Smooth muscle cell (in vitro differentiated cells): ENCODE data around the gene FHIP1B. TPM values are rescaled to one million over a fixed set of nuclear protein-coding genes. Genes with fewer than 3 reads are reported as not detected.

Source experiments
- DNase-seq: peaks from one replicate; lab custom pipeline; 2025; ENCODE audit not compliant: unreplicated experiment; lab: John Stamatoyannopoulos, UW
- H2AFZ ChIP-seq: fragments of 200-600 bp; sonication (generic); 2 replicates; pipeline ENCODE4 v1.6.0; 2016; ENCODE audit warnings: antibody characterized with exemption, low read depth, mild to moderate bottlenecking
- H3F3A ChIP-seq: fragments of 200-600 bp; sonication (generic); 2 replicates; pipeline ENCODE4 v1.6.0; 2017; ENCODE audit warnings: antibody characterized with exemption, low read depth
- H3K27ac ChIP-seq: fragments of 200-600 bp; sonication (generic); 2 replicates; pipeline ENCODE4 v1.5.1; 2016; ENCODE audit warnings: low read depth, mild to moderate bottlenecking
- H3K27me3 ChIP-seq: fragments of 200-600 bp; sonication (generic); 2 replicates; pipeline ENCODE4 v1.6.1; 2016; ENCODE audit warnings: low read depth, mild to moderate bottlenecking
- H3K36me3 ChIP-seq: fragments of 200-600 bp; sonication (generic); 2 replicates; pipeline ENCODE4 v1.5.1; 2016; ENCODE audit warnings: low read depth
- H3K4me1 ChIP-seq: fragments of 200-600 bp; sonication (generic); 2 replicates; pipeline ENCODE4 v1.5.1; 2016; ENCODE audit warnings: low read depth
- H3K4me2 ChIP-seq: fragments of 200-600 bp; sonication (generic); 2 replicates; pipeline ENCODE4 v1.6.0; 2016; ENCODE audit warnings: mild to moderate bottlenecking
- H3K4me3 ChIP-seq: fragments of 200-600 bp; sonication (generic); 2 replicates; pipeline ENCODE4 v1.5.1; 2016; ENCODE audit warnings: mild to moderate bottlenecking
- H3K79me2 ChIP-seq: fragments of 200-600 bp; sonication (generic); 2 replicates; pipeline ENCODE4 v1.6.0; 2016; ENCODE audit warnings: low read depth, mild to moderate bottlenecking
- H3K9ac ChIP-seq: fragments of 200-600 bp; sonication (generic); 2 replicates; pipeline ENCODE4 v1.6.0; 2016; ENCODE audit warnings: low read depth
- H3K9me3 ChIP-seq: fragments of 200-600 bp; sonication (generic); replicated peaks from 2 replicates; pipeline ENCODE4 v1.5.1; 2016; ENCODE audit warnings: low read depth
- H4K20me1 ChIP-seq: fragments of 200-600 bp; sonication (generic); 2 replicates; pipeline ENCODE4 v1.6.0; 2016; ENCODE audit warnings: low read depth
- WGBS: methylation state at CpG from one replicate; pipeline ENCODE4 v1.1.7; 2016; ENCODE audit warnings: low lambda C conversion rate; 5-methylcytosine and 5-hydroxymethylcytosine counted together
- polyA plus RNA-seq: library from polyadenylated mRNA; unstranded; fragments of >200 nt; fragmentation: Nextera tagmentation; extraction: Ambion mirVana; gene quantifications from 2 replicates; pipeline ENCODE4 v1.2.1, GENCODE V29; 2016
- total RNA-seq: library from RNA; depleted of rRNA; stranded (reverse); fragments of >200 nt; gene quantifications from 2 replicates; pipeline ENCODE4 v1.2.3, GENCODE V29; 2014
- TF ChIP-seq, protein P1 (sequence below): fragments of 200-600 bp; sonication (generic); IDR thresholded peaks from 2 replicates; pipeline ENCODE4 v1.5.1; 2017; ENCODE audit warnings: borderline replicate concordance, mild to moderate bottlenecking, antibody characterized with exemption; ENCODE audit not compliant: insufficient read depth, poor library complexity, severe bottlenecking

The FHIP1B gene
- total and polyA plus RNA-seq, 2 experiments from 2014 or later = 16.2 TPM

DNA sequence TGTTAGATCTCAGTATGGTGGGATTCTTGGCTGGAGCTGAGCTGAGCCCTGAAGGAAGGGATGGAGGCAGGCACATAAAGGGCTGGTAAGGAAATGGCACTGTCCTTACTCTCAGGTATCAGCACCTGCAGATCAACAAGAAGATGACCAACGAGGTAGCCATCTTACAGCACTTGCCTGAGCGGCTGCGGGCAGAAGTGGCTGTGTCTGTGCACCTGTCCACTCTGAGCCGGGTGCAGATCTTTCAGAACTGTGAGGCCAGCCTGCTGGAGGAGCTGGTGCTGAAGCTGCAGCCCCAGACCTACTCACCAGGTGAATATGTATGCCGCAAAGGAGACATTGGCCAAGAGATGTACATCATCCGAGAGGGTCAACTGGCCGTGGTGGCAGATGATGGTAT is 6.9 kb upstream of the FHIP1B start:
- Histone ChIP-seq H3K36me3 (no peaks in the 10 kb centered on the region), H3K9ac (no peak overlapping the region), H3K4me2 (no peak overlapping the region), H3K4me3 (no peak overlapping the region), H3K9me3 (no peaks in the 10 kb centered on the region), H2AFZ (no peak overlapping the region), H3K27me3 (no peaks in the 10 kb centered on the region), H3K79me2 (no peaks in the 10 kb centered on the region), H4K20me1 (no peaks in the 10 kb centered on the region), H3K4me1 (no peaks in the 10 kb centered on the region), H3F3A (no peaks in the 10 kb centered on the region), H3K27ac (no peak overlapping the region)
- no peak for DNase-seq
- WGBS = 95% methylated on average over 7 of the region's 7 CpGs
- TF ChIP-seq, protein P1, sequence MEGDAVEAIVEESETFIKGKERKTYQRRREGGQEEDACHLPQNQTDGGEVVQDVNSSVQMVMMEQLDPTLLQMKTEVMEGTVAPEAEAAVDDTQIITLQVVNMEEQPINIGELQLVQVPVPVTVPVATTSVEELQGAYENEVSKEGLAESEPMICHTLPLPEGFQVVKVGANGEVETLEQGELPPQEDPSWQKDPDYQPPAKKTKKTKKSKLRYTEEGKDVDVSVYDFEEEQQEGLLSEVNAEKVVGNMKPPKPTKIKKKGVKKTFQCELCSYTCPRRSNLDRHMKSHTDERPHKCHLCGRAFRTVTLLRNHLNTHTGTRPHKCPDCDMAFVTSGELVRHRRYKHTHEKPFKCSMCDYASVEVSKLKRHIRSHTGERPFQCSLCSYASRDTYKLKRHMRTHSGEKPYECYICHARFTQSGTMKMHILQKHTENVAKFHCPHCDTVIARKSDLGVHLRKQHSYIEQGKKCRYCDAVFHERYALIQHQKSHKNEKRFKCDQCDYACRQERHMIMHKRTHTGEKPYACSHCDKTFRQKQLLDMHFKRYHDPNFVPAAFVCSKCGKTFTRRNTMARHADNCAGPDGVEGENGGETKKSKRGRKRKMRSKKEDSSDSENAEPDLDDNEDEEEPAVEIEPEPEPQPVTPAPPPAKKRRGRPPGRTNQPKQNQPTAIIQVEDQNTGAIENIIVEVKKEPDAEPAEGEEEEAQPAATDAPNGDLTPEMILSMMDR = no peak

DNA sequence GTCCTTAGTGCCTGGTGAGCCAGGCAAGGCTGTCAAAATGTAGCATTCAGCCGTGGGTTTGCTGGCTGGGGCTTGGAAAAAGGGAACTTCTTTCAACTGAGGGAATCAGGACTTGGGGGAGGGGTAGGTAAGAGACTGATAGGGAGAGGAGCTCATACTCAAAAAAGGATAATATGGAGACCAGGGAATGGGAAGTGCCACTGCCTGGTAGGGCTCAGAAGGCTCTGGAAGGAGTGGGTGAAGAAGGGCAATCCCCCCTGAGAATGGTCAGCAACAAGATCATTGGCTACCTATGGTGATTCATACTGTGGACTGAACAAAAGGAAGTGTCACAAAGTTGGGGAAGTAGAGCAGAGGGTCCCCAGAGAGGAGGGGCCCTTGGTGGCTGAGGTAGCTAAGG is 6.3 kb upstream of the FHIP1B start:
- Histone ChIP-seq H3K27ac (no peak overlapping the region), H3K79me2 (no peaks in the 10 kb centered on the region), H2AFZ (no peak overlapping the region), H3K4me1 (no peaks in the 10 kb centered on the region), H3F3A (peaks cover 5% of the 10 kb centered on the region), H3K36me3 (no peaks in the 10 kb centered on the region), H3K9ac (no peak overlapping the region), H3K4me3 (no peak overlapping the region), H3K9me3 (no peaks in the 10 kb centered on the region), H3K4me2 (no peak overlapping the region), H3K27me3 (no peaks in the 10 kb centered on the region), H4K20me1 (no peaks in the 10 kb centered on the region)
- DNase-seq = no peak
- 68% methylated on average over 1 of the region's 1 CpG for WGBS
- TF ChIP-seq, protein P1 = no peak

DNA sequence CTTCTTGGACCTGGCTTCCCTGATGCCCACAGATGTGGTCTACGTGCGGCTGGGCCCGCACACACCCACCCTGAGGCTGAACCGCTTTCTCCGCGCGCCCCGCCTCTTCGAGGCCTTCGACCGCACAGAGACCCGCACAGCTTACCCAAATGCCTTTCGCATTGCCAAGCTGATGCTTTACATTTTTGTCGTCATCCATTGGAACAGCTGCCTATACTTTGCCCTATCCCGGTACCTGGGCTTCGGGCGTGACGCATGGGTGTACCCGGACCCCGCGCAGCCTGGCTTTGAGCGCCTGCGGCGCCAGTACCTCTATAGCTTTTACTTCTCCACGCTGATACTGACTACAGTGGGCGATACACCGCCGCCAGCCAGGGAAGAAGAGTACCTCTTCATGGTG is 5.7 kb upstream of the FHIP1B start:
- Histone ChIP-seq H3F3A (peaks cover 5% of the 10 kb centered on the region), H3K4me3 (no peak overlapping the region), H2AFZ (no peak overlapping the region), H3K36me3 (no peaks in the 10 kb centered on the region), H3K4me2 (no peak overlapping the region), H3K79me2 (no peaks in the 10 kb centered on the region), H3K9me3 (no peaks in the 10 kb centered on the region), H4K20me1 (no peaks in the 10 kb centered on the region), H3K27ac (no peak overlapping the region), H3K9ac (no peak overlapping the region), H3K4me1 (no peaks in the 10 kb centered on the region), H3K27me3 (no peaks in the 10 kb centered on the region)
- no peak for DNase-seq
- TF ChIP-seq, protein P1 = no peak
- WGBS = 97% methylated on average over 28 of the region's 28 CpGs

DNA sequence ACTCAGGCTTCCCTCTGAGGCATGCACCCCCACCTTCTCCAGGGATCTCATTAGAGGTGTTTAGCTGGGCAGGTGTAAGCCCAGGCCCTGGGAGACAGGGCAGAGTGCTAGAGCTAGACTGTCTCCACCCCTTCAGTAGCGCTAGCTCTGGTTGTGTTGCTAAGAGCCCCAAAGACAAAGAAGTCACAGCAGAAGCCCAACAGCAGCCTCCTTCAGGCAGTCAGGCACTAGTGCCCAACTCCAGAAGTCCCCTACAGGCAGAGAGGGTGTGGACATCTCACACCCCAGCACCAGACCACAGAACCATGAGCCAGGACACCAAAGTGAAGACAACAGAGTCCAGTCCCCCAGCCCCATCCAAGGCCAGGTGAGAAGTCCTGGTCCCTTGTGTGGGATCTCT is 4.5 kb upstream of the FHIP1B start, which contains the start of gene CNGA4:
Gene CNGA4, plus strand, starts transcription at position 188 of the 400 bp plus-strand sequence. Its CDS starts 118 bp downstream, at position 306.
- Histone ChIP-seq H2AFZ (no peak within 1 kb of the TSS), H4K20me1 (no peaks in the 10 kb centered on the region), H3K36me3 (no peaks in the 10 kb centered on the region), H3K4me1 (no peaks in the 10 kb centered on the region), H3K27ac (no peak within 1 kb of the TSS), H3K4me3 (no peak within 1 kb of the TSS), H3F3A (peaks cover 5% of the 10 kb centered on the region), H3K9me3 (no peaks in the 10 kb centered on the region), H3K27me3 (no peaks in the 10 kb centered on the region), H3K79me2 (peaks cover 4% of the 10 kb centered on the region), H3K9ac (no peak within 1 kb of the TSS), H3K4me2 (no peak within 1 kb of the TSS)
- TF ChIP-seq, protein P1 = no peak
- 79% methylated on average over 1 of the region's 1 CpG for WGBS
- DNase-seq = no peak
